Astrocyte (in vitro differentiated cells and primary cell): ENCODE results near the gene KCTD11. TPM values are rescaled to one million over a fixed set of nuclear protein-coding genes. Genes with fewer than 3 reads are reported as not detected.

Experiments
- DNase-seq: peaks from one replicate; pipeline ENCODE4 v3.0.0-alpha.2; 2010; ENCODE audit warnings: low read depth
- FAIRE-seq: peaks from 2 replicates; lab custom pipeline; 2011; peaks lifted over from hg19 to GRCh38; lab: Jason Lieb, UNC
- H2AFZ ChIP-seq: 2 replicates; pipeline ENCODE4 v1.6.0; 2012; ENCODE audit warnings: low read depth, low read length, inconsistent platforms
- H3K27ac ChIP-seq: 2 replicates; pipeline ENCODE4 v1.5.1; 2011; ENCODE audit warnings: low read depth, low read length, inconsistent platforms
- H3K27me3 ChIP-seq: 2 replicates; pipeline ENCODE4 v1.6.0; 2011; ENCODE audit warnings: low read length, inconsistent platforms; ENCODE audit not compliant: insufficient read depth
- H3K36me3 ChIP-seq: 2 replicates; pipeline ENCODE4 v1.5.1; 2011; ENCODE audit warnings: low read length, inconsistent platforms; ENCODE audit not compliant: insufficient read depth
- H3K4me1 ChIP-seq: 2 replicates; pipeline ENCODE4 v1.5.1; 2011; ENCODE audit warnings: low read length, inconsistent platforms; ENCODE audit not compliant: insufficient read depth
- H3K4me2 ChIP-seq: 2 replicates; pipeline ENCODE4 v1.6.0; 2012; ENCODE audit warnings: low read length, inconsistent platforms
- H3K4me3 ChIP-seq: 2 replicates; pipeline ENCODE4 v1.5.1; 2011; ENCODE audit warnings: low read depth, mild to moderate bottlenecking, low read length, inconsistent platforms; ENCODE audit not compliant: insufficient read depth
- H3K79me2 ChIP-seq: 2 replicates; pipeline ENCODE4 v1.6.0; 2012; ENCODE audit warnings: mild to moderate bottlenecking, low read length, inconsistent platforms; ENCODE audit not compliant: insufficient read depth
- H3K9ac ChIP-seq: 2 replicates; pipeline ENCODE4 v1.6.0; 2012; ENCODE audit warnings: mild to moderate bottlenecking, low read length, inconsistent platforms
- H3K9me3 ChIP-seq: 2 replicates; pipeline ENCODE4 v1.5.1; 2012; ENCODE audit warnings: low read depth, mild to moderate bottlenecking, low read length, inconsistent platforms; ENCODE audit not compliant: insufficient read depth
- H4K20me1 ChIP-seq: 2 replicates; pipeline ENCODE4 v1.6.0; 2012; ENCODE audit warnings: low read length, inconsistent platforms; ENCODE audit not compliant: insufficient read depth
- H3K27ac Mint-ChIP-seq: one replicate; pipeline ENCODE4 v1.8.0; 2021; ENCODE audit warnings: mild to moderate bottlenecking, mixed read lengths; ENCODE audit not compliant: unreplicated experiment
- H3K27me3 Mint-ChIP-seq: one replicate; pipeline ENCODE4 v1.8.0; 2021; ENCODE audit warnings: low read depth, mixed read lengths; ENCODE audit not compliant: unreplicated experiment
- H3K36me3 Mint-ChIP-seq: one replicate; pipeline ENCODE4 v1.8.0; 2021; ENCODE audit warnings: low read depth, mixed read lengths; ENCODE audit not compliant: unreplicated experiment
- H3K4me1 Mint-ChIP-seq: one replicate; pipeline ENCODE4 v1.8.0; 2021; ENCODE audit warnings: low read depth, mixed read lengths; ENCODE audit not compliant: unreplicated experiment
- H3K4me3 Mint-ChIP-seq: one replicate; pipeline ENCODE4 v1.8.0; 2021; ENCODE audit warnings: mild to moderate bottlenecking, moderate library complexity, mixed read lengths; ENCODE audit not compliant: unreplicated experiment
- H3K9me3 Mint-ChIP-seq: one replicate; pipeline ENCODE4 v1.8.0; 2021; ENCODE audit warnings: mild to moderate bottlenecking, mixed read lengths; ENCODE audit not compliant: unreplicated experiment
- CTCF ChIP-seq: IDR thresholded peaks from 2 replicates; pipeline ENCODE4 v1.5.1; 2011; ENCODE audit warnings: low read depth, mild to moderate bottlenecking, inconsistent platforms, low read length, moderate library complexity; ENCODE audit not compliant: insufficient read depth
- EZH2 ChIP-seq: IDR thresholded peaks from 2 replicates; pipeline ENCODE4 v1.6.1; 2012; ENCODE audit warnings: mild to moderate bottlenecking, low read length, inconsistent platforms; ENCODE audit not compliant: insufficient read depth
- total RNA-seq: library from RNA; stranded (reverse); gene quantifications from 2 replicates; pipeline ENCODE4 v1.2.1, GENCODE V29; 2021

The KCTD11 gene
- total RNA-seq, 1 donor from 2014 or later = 31.6 TPM

GRCh38 chr17:7403977-7404736 is 52.2 kb downstream of the KCTD11 start, which contains the start of gene TMEM256:
TMEM256 (minus strand) TSS chr17:7404097; CDS start chr17:7404084, 13 bp downstream.
- Histone ChIP-seq H4K20me1 (peaks cover 20% of the 10 kb centered on the region), H3K4me3 (peak within 1 kb of the TSS; percentile 72), H3K27ac (peak within 1 kb of the TSS; percentile 53), H3K9me3 (no peaks in the 10 kb centered on the region), H3K9ac (peak within 1 kb of the TSS; percentile 84), H3K79me2 (peaks cover 24% of the 10 kb centered on the region), H3K4me1 (peaks cover 13% of the 10 kb centered on the region), H3K27me3 (no peaks in the 10 kb centered on the region), H2AFZ (peak within 1 kb of the TSS; percentile 75), H3K36me3 (no peaks in the 10 kb centered on the region), H3K4me2 (peak within 1 kb of the TSS; percentile 97)
- H3K27ac Mint-ChIP-seq = peak within 1 kb of the TSS; percentile 83
- peak; percentile 98 for DNase-seq
- H3K4me3 Mint-ChIP-seq = peak within 1 kb of the TSS; percentile 90
- peaks cover 7% of the 10 kb centered on the region for H3K36me3 Mint-ChIP-seq
- no peak for TF ChIP-seq CTCF
- TF ChIP-seq EZH2 = no peak
- peaks cover 18% of the 10 kb centered on the region for H3K4me1 Mint-ChIP-seq
- FAIRE-seq = peak; percentile 74
- H3K9me3 Mint-ChIP-seq = no peaks in the 10 kb centered on the region
- H3K27me3 Mint-ChIP-seq = no peaks in the 10 kb centered on the region

Other genes starting within 250 kb of the KCTD11 start
- not detected in 2 replicates for gene ASGR2, start 237.3 kb upstream of the KCTD11 start, total RNA-seq
- gene ASGR1, start 172.8 kb upstream of the KCTD11 start, total RNA-seq = 3.6 and 5.0 TPM in 2 replicates
- gene DLG4, start 132.3 kb upstream of the KCTD11 start, total RNA-seq = 45.6 and 48.0 TPM in 2 replicates
- 354 and 399 TPM in 2 replicates for gene ACADVL, start 132.2 kb upstream of the KCTD11 start, total RNA-seq
- 30.2 and 34.4 TPM in 2 replicates for gene DVL2, start 117.6 kb upstream of the KCTD11 start, total RNA-seq
- gene PHF23, start 112.7 kb upstream of the KCTD11 start, total RNA-seq = 78.0 and 89.5 TPM in 2 replicates
- gene GABARAP, start 109.7 kb upstream of the KCTD11 start, total RNA-seq = 434 and 454 TPM in 2 replicates
- gene CTDNEP1, start 100.4 kb upstream of the KCTD11 start, total RNA-seq = 102 and 103 TPM in 2 replicates
- 24.9 and 25.4 TPM in 2 replicates for gene ELP5, start 99.9 kb upstream of the KCTD11 start, total RNA-seq
- 4.6 and 10.5 TPM in 2 replicates for gene CLDN7, start 89.7 kb upstream of the KCTD11 start, total RNA-seq
- 0.30 TPM in 1 of 2 replicates, not detected in the other for gene SLC2A4, start 70.4 kb upstream of the KCTD11 start, total RNA-seq
- gene YBX2, start 57.5 kb upstream of the KCTD11 start, total RNA-seq = 0.24 and 0.86 TPM in 2 replicates
- gene EIF5A, start 44.5 kb upstream of the KCTD11 start, total RNA-seq = 841 and 915 TPM in 2 replicates
- 41.7 and 49.8 TPM in 2 replicates for gene GPS2, start 36.8 kb upstream of the KCTD11 start, total RNA-seq
- gene NEURL4, start 22.8 kb upstream of the KCTD11 start, total RNA-seq = 32.5 and 32.6 TPM in 2 replicates
- gene ACAP1, start 15.6 kb upstream of the KCTD11 start, total RNA-seq = 14.4 and 16.0 TPM in 2 replicates
- gene TMEM95, start 3.0 kb downstream of the KCTD11 start, total RNA-seq = 0.30 TPM in 1 of 2 replicates, not detected in the other
- gene TNK1, start 28.9 kb downstream of the KCTD11 start, total RNA-seq = 0.36 and 1.6 TPM in 2 replicates
- 65.7 and 67.6 TPM in 2 replicates for gene PLSCR3, start 42.4 kb downstream of the KCTD11 start, total RNA-seq
- gene TMEM256, start 51.9 kb downstream of the KCTD11 start, total RNA-seq = 45.7 and 52.9 TPM in 2 replicates
- gene NLGN2, start 55.7 kb downstream of the KCTD11 start, total RNA-seq = 77.3 and 80.7 TPM in 2 replicates
- 0.23 TPM in 1 of 2 replicates, not detected in the other for gene SPEM1, start 68.2 kb downstream of the KCTD11 start, total RNA-seq
- 0.14 and 0.17 TPM in 2 replicates for gene SPEM2, start 73.5 kb downstream of the KCTD11 start, total RNA-seq
- 0.07 TPM in 1 of 2 replicates, not detected in the other for gene SPEM3, start 76.7 kb downstream of the KCTD11 start, total RNA-seq
- 10.7 and 11.8 TPM in 2 replicates for gene TMEM102, start 83.3 kb downstream of the KCTD11 start, total RNA-seq
- 22.4 and 30.7 TPM in 2 replicates for gene FGF11, start 87.3 kb downstream of the KCTD11 start, total RNA-seq
- 9.7 and 11.7 TPM in 2 replicates for gene CHRNB1, start 92.9 kb downstream of the KCTD11 start, total RNA-seq
- gene ZBTB4, start 127.5 kb downstream of the KCTD11 start, total RNA-seq = 31.0 and 31.2 TPM in 2 replicates
- not detected in 2 replicates for gene SLC35G6, start 129.3 kb downstream of the KCTD11 start, total RNA-seq
- 143 and 151 TPM in 2 replicates for gene POLR2A, start 132.2 kb downstream of the KCTD11 start, total RNA-seq
- gene TNFSF12, start 196.9 kb downstream of the KCTD11 start, total RNA-seq = 2.4 and 3.4 TPM in 2 replicates
- 0.43 and 0.93 TPM in 2 replicates for gene TNFSF13, start 206.6 kb downstream of the KCTD11 start, total RNA-seq
- gene SENP3, start 209.8 kb downstream of the KCTD11 start, total RNA-seq = 51.4 and 58.7 TPM in 2 replicates
- gene CD68, start 227.5 kb downstream of the KCTD11 start, total RNA-seq = 4.4 and 6.2 TPM in 2 replicates
- gene MPDU1, start 231.7 kb downstream of the KCTD11 start, total RNA-seq = 44.6 and 51.2 TPM in 2 replicates
- 1.7 and 4.0 TPM in 2 replicates for gene SOX15, start 237.9 kb downstream of the KCTD11 start, total RNA-seq